ENCODE results near the gene LRRC52.

The LRRC52 gene, protein sequence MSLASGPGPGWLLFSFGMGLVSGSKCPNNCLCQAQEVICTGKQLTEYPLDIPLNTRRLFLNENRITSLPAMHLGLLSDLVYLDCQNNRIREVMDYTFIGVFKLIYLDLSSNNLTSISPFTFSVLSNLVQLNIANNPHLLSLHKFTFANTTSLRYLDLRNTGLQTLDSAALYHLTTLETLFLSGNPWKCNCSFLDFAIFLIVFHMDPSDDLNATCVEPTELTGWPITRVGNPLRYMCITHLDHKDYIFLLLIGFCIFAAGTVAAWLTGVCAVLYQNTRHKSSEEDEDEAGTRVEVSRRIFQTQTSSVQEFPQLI

DNA sequence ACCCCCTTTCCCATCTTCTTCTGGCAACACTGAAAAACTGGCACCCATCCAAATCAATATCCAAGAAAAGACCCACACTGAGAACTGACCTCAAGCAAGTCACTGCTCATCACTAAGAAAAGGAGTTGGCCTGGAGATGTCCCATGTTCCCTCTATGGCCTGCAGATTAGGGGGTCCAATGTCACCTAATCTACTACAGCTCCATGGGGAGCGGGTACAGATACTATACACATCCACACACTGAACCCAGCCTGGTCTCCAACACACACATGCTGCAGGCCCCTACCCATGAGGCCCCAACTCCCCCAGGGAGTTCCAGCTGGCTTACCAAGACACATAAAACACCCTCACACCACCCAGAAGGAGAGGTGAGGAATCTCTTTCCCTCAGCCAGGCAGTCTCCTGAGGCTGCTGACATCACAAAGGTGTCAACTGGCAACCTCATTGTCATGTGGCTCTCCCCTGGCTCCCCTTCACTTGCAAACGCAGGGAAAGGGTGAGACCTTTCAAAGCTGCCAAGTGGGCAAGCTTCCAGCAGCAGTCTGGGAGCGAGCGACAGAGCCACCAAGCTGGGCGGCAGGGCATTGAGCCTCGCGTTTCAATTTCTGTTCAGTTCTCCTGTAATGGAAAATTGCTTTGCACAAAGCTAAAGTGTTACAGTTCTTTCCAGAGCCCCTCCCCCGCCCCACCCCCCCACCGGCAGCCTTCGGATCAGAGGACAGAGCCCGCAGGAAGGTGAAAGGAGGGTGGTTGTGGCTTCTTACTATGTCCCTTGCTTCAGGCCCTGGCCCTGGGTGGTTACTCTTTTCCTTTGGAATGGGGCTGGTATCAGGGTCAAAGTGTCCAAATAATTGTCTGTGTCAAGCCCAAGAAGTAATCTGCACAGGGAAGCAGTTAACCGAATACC lies at the start of gene LRRC52:
TSS of gene LRRC52 (plus strand) at position 469 of the 907 bp plus-strand sequence. CDS start at position 766, 297 bp downstream.
- no peak for DNase-seq (ENCODE audit: low read depth)

DNA sequence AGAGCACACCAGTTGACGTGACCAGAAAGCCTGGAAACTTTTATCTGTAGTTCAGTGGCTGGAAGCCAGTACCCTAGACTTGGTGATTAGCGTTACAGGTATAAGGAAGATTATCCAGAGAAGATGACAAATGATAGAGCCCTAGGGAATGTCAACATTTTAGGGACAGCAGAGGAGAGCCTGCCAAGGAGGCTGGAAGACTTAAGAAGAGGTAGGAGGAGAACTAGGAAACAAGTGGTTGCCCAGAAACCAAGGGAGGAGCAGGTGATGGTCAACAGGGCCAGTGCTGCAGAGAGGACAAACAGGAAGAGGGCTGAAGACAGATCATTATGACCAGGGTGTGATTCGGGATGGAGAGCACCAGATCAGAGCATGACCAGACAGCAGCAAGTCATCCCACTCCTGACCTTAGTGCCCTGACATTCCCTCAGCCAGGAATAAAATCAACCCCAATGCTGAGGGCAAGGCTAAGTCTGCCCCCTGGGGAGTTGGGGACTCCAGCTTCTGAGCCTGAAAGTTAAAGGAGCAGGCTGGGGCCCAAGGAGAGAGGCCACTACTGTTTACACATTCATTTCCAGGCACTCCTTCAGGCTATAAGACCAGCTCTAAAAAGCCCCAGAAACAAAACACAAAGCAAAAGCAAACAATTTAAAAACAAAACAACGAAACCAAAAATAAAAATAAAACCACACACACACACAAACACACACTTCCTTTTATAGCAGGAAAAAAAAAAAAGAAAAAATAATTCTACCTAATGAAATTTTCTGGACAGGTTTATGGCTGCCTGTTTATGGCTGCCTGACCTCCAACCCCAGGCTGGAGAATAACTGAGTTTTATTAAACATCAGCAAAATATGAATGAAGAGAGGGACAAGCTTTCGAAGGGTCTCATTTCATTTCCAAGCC lies 48.6 kb upstream of the LRRC52 start:
- DNase-seq (ENCODE audit: low read depth): no peak

DNA sequence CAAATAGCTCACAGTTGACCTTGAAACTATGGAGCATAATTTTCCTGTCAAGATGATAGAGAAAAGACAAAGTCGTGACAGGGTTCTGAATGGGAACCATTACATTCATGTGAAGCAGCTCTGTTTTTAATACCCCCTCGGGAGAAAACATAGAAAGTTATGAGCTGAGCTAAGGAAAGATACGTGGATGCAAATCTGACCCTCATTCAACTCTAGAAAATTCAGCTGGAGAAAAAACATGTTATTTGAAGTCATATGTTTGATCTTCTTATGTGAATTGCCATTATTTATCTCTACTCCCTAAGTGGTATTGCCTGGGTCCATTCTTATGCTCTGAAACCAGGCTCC lies 48.0 kb upstream of the LRRC52 start:
- DNase-seq (ENCODE audit: low read depth): no peak

DNA sequence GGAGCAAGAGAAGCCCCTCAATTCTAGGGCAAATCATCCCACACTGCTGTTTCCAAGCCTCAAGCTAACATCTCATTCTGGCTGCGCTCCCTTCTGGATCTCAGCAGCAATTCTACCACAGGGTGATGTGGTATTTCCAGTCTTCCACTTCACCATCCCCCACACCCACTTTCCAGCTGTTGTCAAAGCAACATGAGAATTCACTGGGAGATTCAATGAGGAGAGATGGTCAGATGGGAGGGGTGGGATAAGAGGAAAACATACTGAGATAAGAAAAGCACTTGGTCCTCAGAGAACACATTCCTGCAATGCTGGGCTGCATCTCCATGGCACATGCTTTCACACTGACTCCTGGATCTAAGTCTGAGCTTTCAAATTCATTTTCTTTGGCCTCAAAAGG lies 47.3 kb upstream of the LRRC52 start:
- no peak for DNase-seq (ENCODE audit: low read depth)

DNA sequence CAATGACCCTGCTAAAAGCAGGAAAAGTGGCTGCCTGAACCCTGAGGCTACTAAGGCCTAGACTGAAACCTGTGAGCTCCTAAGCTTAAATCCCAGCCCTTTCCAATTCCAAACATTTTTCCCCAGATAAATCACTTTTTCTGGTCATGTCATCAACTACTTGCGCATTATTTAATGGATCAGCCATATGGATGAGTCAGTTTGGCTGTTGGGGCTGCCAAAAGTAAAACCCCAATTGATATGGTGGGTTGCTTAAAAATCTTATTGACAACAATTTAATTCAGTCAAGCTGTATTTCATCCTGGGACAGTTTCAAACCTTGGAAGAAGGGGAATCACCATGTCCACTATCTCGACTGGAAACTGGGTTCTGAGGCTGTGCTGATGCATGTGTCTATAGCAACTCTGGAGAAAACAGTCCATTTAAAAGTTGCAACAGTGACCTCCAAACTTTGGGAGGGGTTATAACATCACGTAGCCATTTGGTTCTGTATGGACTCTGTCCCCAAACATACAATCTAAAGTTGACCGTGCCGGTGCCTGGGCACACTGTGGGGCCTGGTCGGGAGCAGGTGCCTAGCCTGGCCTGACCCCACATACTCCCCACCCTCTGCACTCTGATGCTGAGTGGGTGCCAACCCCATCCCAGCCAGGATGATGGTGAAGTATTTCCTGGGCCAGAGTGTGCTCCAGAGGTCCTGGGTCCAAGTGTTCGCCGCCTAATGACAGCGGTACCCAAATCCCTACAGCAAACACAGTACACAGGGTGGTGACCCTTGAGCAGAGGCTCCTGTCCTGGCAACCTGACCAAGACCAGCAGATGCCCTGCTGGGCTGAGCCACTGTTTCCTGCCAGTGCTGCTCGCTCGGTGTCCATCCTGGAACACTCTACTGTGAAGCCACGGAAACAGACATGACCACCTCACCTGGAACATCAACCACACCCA lies 46.5 kb upstream of the LRRC52 start:
- DNase-seq (ENCODE audit: low read depth): no peak

DNA sequence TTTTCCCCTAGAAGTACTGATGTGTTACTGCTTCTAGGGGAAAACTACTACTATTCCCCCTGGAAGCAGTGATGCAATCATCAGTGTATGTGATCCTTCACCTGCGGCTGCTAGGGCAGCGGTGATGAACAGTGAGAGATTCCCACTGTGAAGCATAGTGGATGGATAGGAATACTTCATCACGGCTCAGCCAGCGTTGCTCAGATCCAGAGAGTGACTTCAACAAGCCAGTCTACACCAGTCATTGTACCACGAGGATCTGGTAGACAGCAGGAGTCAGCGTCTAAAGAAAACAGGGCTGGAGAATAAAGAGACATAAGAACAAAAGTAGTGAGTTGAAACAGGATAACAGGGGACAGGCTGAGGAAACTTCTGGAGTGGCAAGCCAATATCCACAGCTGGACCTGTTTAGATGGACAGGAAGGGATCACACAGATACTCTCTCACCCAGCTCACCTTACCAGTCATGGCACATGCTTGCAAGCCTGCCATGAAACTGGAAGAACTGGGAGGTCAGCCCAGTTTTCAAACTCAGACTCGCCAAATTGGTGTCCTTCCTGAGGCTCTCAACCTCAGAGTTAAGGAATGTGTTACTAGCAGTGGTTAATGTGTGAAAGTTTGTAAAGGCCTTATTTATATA lies 42.4 kb upstream of the LRRC52 start:
- no peak for DNase-seq (ENCODE audit: low read depth)

DNA sequence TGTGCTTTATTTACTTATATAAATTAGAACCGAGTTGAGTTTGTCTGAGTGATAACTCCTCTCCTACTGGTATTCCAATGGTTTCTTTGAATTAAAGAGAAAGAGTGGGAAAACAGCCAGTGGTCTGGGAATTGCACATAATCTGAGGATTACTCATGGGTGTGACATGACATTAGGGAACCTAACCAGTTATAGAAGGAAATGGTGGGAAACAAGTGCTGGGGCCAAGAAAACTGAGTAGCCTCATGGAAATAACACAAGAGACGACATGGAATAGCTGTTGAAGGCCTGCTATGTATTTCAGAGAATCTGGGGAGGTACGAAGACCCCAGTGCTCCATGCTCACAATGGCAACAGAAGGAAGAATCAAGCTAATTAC lies 41.8 kb upstream of the LRRC52 start:
- DNase-seq (ENCODE audit: low read depth): no peak

DNA sequence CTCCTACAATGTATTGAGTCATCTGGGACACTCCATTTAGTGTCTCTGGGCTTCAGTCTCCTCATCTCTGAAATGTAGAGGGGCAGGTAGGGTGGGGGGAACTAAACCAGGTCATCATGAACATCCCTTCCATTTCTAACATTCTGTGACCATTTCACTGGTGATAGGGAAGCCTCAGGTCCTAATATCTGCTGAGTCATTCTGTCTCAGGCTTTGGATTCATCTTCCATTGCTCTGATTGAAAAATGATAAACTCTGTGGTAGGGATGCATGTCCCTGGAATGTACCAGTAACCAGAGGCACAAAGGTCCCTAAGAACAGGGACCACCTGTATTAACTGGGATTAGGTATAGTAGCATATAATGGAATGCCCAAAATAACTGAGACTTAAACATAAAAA lies 36.2 kb upstream of the LRRC52 start:
- DNase-seq (ENCODE audit: low read depth): no peak

DNA sequence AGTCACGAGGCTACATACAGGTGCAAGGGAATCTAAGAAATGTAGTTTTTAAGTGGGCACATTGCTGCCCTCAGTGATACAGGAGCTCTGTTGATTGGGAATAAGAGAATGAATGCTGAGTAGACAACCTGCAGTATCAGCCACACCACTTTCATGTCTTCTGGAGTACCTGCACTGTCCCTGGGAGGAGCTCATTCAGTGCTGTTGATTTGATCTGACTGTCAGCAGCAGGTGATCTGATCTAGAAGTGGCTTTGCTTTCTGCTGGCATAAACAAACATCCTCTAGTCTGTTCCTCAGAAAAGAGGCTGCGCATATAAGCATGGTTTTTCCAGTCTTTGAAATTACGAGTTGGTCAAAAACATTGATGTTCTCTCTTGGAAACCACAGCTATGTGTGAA lies 35.5 kb upstream of the LRRC52 start:
- no peak for DNase-seq (ENCODE audit: low read depth)

DNA sequence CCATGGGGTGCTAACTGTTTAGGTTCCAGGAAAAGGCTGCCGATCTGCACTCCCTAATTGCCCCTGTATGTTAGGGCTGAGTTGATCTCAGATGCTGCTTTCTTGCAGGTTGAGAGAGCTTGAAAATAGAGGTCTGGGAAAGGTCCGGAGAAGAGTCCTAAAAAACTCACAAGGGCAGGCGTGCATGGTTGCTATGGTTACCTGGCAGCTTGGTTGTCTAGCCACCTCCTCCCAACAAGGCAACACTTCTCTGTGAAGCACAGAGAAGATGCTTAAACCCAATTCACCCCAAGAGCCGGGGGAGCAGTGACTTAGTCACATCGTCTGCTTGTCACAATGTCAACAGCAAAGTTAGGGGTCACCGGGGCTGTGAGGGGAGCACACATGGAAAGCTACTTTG lies 31.0 kb upstream of the LRRC52 start:
- no peak for DNase-seq (ENCODE audit: low read depth)

DNA sequence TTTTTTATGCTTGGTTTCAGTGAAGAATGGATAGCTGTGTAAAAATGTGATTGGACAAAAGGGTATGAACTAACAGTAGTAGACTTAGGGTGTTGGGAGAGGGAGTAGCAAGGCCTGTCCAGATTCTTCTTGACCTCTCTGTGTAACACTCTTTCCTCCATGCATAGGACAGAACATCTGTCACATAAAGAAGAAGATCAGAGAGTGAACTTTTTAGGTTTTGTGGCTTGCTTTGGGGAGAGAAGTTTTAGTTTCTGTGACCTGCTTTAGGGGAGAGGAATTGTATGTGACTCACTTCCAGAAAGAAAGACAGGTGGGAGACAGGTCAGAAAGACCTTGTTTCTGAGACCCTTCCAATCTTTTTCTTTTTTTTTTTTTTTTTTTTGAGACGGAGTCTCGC lies 27.3 kb upstream of the LRRC52 start:
- no peak for DNase-seq (ENCODE audit: low read depth)

DNA sequence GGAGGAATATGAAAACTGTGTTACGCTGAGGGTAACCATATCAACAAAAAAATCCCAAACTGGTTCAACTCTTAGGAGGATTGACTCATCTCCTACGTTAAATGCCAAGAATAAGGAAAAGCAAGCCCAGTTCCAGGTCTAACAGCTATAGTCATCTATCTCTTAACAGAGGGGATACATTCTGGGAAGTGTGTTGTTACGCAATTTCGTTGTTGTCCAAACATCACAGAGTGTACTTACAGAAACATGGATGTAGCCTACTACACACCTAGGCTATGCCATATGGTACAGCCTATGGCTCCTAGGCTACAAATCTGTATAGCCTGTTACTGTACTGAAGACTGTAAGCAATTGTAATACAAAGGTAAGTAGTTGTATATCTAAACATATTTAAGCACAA lies 23.2 kb upstream of the LRRC52 start:
- DNase-seq (ENCODE audit: low read depth): no peak

DNA sequence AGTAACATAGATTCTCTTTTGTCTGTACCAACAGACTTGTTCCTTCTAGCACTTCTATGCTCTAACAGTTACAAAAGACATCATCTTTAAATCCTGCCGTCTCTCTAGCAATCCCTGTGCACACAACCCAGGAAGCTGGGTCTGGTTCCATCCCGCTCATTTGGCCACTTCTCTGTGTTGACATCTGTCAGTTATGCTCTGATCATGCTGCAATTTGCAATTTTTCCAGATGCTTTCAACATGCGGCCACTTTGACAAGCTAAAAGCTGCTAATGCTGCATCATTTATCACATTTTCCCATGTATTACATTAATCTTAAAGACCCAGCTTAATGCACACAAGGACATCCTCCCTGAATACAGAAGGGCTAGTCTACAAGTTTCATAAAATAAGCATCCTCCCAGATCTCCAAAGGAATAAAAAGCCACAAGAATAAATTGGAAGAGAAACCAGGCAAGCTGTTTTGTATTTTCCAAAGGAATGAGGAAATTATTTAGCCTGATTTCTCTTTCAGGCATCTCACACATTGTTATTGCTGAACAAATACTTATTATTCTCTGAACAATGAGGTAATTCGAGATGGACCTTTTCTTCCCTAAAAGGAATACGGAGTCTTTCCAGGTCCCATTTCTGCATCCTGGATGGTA lies 19.0 kb upstream of the LRRC52 start:
- no peak for DNase-seq (ENCODE audit: low read depth)

DNA sequence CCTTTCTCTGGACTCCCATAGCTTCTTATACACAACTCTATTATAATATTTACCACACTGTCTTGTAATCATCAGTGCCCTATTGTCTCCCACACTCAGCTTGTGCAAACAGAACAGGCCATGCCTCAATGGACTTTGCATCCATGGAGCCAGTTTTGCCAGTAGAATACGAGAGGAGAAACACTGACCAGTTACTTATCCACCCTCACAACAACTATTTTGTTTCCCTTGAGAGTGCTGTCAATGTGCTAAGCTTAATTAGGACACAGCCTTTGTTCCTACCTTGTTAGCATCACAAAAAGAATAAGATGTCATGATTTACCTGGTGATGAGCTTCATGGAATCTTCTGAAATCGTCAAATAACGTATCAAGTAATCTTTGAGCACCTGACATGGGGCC lies 18.1 kb upstream of the LRRC52 start:
- no peak for DNase-seq (ENCODE audit: low read depth)

DNA sequence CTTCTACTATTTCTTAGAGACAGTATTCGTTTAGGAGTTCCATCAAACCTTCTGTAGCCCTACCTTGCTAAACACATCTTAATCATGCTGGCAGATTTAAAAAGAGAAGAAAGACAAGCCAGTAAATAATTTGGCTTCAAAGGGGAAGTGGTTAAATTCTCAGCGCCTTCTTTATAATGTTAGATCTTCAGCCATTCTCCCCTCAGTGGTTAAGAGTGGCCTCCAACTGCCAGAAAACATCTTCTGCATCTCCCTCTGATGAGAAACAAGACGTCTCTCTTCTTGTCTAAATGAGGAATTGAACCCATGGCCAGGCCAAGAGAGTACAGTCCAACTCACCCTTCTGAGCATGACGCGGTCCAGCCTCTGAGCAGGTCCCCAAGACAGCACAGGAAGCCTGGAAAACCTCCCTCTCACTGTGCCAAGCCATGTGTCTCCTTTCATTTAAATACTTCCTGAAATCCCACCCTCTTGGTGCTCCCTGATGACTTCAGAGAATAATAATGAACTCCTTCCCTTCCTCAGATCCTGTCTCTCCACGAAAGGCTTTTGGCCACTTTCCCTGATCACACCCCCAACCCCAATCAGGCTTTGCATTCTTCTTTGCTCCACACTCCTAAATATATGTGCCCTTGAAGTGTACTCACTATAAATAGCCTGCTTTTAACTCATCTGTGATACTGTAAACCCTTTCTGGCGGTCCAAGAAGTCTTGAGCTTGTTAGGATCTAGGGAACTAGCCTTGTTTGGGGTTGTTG lies 16.4 kb upstream of the LRRC52 start:
- DNase-seq (ENCODE audit: low read depth): no peak

DNA sequence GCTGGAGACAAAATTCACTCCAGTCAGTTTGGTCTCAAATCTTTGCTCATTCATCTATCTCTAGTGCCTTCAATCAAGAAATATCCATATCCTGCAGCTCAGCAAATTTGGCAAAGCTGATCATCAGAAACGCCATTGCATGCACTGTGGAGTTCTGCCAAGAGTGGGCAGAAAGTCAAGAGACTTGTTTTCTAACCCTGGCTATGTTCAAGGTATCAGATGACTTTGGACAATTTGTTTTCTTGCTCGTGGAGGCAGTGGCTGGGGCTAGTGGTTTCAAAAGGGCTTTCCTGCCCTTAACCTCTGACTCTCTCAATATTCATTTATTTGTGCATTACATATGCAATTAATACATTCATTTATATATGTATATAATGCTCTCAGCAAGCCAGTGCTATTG lies 12.8 kb upstream of the LRRC52 start:
- DNase-seq (ENCODE audit: low read depth): no peak

DNA sequence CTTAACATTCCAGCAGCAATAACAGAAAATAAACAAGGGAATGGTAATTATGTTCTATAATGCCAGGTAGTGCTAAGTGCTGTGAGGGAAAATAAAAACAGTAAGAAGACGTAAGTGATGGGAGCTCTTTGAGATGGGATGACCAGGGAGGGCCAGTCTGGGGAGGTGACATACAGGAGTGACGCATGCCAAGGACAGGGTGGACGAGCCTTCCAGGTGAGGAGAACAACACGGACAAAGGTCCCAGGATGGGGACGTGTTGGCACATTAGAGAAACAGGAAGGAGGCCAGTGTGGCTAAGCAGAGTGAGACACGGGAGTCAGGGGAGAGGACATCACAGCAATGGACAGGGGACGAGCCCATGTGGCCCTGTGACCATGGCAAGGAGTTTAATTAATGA lies 11.7 kb upstream of the LRRC52 start:
- DNase-seq (ENCODE audit: low read depth): no peak

DNA sequence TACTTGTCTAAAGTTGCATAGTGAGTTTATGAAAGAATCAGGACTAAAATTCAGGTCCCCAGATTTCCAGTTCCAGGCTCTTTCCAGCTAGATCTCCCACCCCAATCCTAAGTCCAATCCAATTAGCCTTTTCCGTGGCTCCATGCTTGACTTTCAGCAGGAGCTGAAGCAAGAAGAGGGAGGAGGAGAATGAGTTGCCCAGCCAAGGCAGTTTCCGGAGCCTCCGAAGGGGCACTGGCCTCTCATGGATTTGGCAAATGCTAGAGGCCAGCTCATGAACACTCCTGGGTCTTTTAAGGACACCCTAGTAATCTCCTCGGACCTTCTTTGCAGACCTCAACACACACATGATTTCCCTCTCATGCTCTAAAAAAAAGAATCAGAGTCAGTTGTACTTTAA lies 10.5 kb upstream of the LRRC52 start:
- DNase-seq (ENCODE audit: low read depth): no peak

DNA sequence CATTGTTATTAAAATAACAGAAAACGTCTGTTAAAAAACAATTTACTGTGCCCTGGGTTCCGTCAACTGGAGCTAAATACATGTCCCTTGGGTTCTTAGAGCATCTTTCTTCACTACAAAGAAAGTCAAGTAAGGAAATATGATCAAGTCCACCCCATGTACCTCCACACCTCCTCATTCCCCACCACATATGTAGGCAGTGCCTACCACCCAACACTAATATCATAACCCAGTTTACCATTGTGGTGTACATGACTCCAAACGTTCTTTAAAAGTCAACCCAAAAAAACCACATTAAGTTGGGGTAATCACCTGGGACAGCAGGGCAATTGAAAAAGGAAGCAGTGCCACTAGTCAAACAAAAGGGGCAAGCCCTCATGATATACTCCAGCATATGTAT lies 7.8 kb upstream of the LRRC52 start:
- DNase-seq (ENCODE audit: low read depth): no peak

All from activated T-cell treated with anti-CD3 and anti-CD28 coated beads for 24 hours (primary cell).